Heart right ventricle (tissue), 16 donors: ENCODE data around the gene IMMP2L. TPM values are rescaled to one million over a fixed set of nuclear protein-coding genes. Genes with fewer than 3 reads are reported as not detected.
"Not testable (repeated sequence)": the region's sequence is repeated elsewhere in the genome, so short reads cannot be mapped to it uniquely, and the experiment has no call there.

Experiments used
- ATAC-seq, 8 donors: fragments of 200-7000 bp; cut with Tn5 transposase; one replicate each; pipeline ENCODE4 v1.9.1; 2020; ENCODE audit warnings: mild to moderate bottlenecking in 8 of 8, moderate library complexity in 8 of 8, moderate number of reproducible peaks in 1 of 8
- DNase-seq, 2 donors: peaks; one replicate each; pipeline ENCODE4 v3.0.0-alpha.2; 2020
- H3K27ac ChIP-seq, 10 donors: fragments of 200-600 bp; sonication (generic) in 2 of 10; one replicate each; pipeline versions ENCODE4 v1.5.0 to v1.8.0; 2020 to 2022; ENCODE audit warnings: mild to moderate bottlenecking in 3 of 10
- H3K27me3 ChIP-seq, 7 donors: fragments of 200-600 bp; one replicate each; pipeline ENCODE4 v1.8.0; 2021 to 2022; ENCODE audit warnings: mild to moderate bottlenecking in 2 of 7
- H3K36me3 ChIP-seq, 9 donors: fragments of 200-600 bp; sonication (generic) in 1 of 9; one replicate each; pipeline versions ENCODE4 v1.5.0 to v1.8.0; 2020 to 2022; ENCODE audit warnings: mild to moderate bottlenecking in 2 of 9
- H3K4me1 ChIP-seq, 9 donors: fragments of 200-600 bp; sonication (generic) in 1 of 9; one replicate each; pipeline versions ENCODE4 v1.5.0 to v1.8.0; 2020 to 2022; ENCODE audit warnings: mild to moderate bottlenecking in 4 of 9
- H3K4me3 ChIP-seq, 10 donors: fragments of 200-600 bp; sonication (generic) in 2 of 10; one replicate each; pipeline versions ENCODE4 v1.5.0 to v1.8.0; 2020 to 2022; ENCODE audit warnings: mild to moderate bottlenecking in 7 of 10, moderate library complexity in 2 of 10
- H3K9me3 ChIP-seq, 11 donors: fragments of 200-600 bp in 10 of 11; sonication (generic) in 2 of 11; one replicate each; pipeline versions ENCODE4 v1.5.0 to v1.8.0; 2013 to 2022; ENCODE audit warnings: mild to moderate bottlenecking in 2 of 11, control low read depth in 1 of 11, moderate library complexity in 1 of 11
- CTCF ChIP-seq, 9 donors: fragments of 200-600 bp; sonication (generic) in 2 of 9; IDR thresholded peaks; one replicate each; pipeline versions ENCODE4 v1.5.0 to v1.8.0; 2021 to 2022; ENCODE audit warnings: antibody characterized with exemption in 9 of 9, mild to moderate bottlenecking in 5 of 9, moderate library complexity in 1 of 9
- WGBS, 2 donors: extraction: QIAGEN DNeasy Blood & Tissue Kit; methylation state at CpG; one replicate each; pipeline ENCODE4 v1.1.7; 2013; ENCODE audit warnings: inconsistent platforms in 1 of 2; 5-methylcytosine and 5-hydroxymethylcytosine counted together
- intact Hi-C, 10 donors: fragments of 100-400 bp; cut with DNase I; formaldehyde crosslinking; loops; one replicate each; pipeline versions ENCODE4 v1.11.1 to v1.14.2; 2022
- polyA plus RNA-seq, 2 donors: library from polyadenylated mRNA; stranded (reverse); fragments of 200-250 nt; gene quantifications; one replicate each; pipeline ENCODE4 v1.2.3, GENCODE V29; 2013
- total RNA-seq, 10 donors: library from RNA; stranded (reverse); fragmentation: NEBNext Ultra II Directional in 3 of 10; extraction: Animal tissue kit (Norgen Biotek cat#: 25700) in 3 of 10; gene quantifications; one replicate each; pipeline versions ENCODE4 v1.2.1 to v1.2.4, GENCODE V29; 2021 to 2023
- donor health status: Arrhythmogenic right ventricular cardiomyopathy.
- donor health status: ischemic (EF 13 %, LVEDD 7.1; RV severe dilation, severe dysfunction).
- donor health status: healthy with polysubstance abuse.
- donor health status: DM: no; HTN: yes; CAD: no.
- donor health status: DM: no; HTN: no; CAD: no.
- donor health status: ischemic (EF 25% LVEDD 6.9; RV normal size, moderate dysfunction).
- donor health status: ischemic (EF 25% LVEDD 5.7; RV mildly dilated, moderate dysfunction).
- donor health status: healthy.
- donor health status: DM: yes; HTN: yes; CAD: no.
- donor health status: Ischemic cardiomyopathy.
- donor health status: ischemic (EF 35%, LVEDD 5.7; RV mildly dilated, moderate dysfunction).
- donor health status: nonischemic (EF 11% LVEDD 7.7; RV severe dilation, severe dysfunction).
- donor health status: DM: yes; HTN: yes; CAD: no.
- donor health status: PGD.
- donor health status: ischemic (EF 29% LVEDD 5.4; RV normal size, mild dysfunction).
- donor health status: nonischemic (EF 23%, LVEDD 6.1; RV moderate dilation, normal function).

Gene IMMP2L
- total and polyA plus RNA-seq, 12 donors: 4.3 to 20.8 (median 17.3) TPM

GRCh38 chr7:111274857-111275256 lies 287.4 kb downstream of the IMMP2L start:
- 37 to 56% methylated on average over 5 of the region's 5 CpGs for WGBS, 2 donors
- TF ChIP-seq CTCF (IDR thresholded peaks at IDR 0.05): no peak
- intact Hi-C loops: no loop called here

GRCh38 chr7:111272092-111272491 lies 290.2 kb downstream of the IMMP2L start:
- ATAC-seq: no peak
- no peaks in the 10 kb centered on the region for H3K9me3 ChIP-seq
- peaks cover 0 to 11% (median 0%) of the 10 kb centered on the region in 9 donors for H3K4me1 ChIP-seq
- no peaks in the 10 kb centered on the region for H3K27me3 ChIP-seq
- no peak for TF ChIP-seq CTCF (IDR thresholded peaks at IDR 0.05)
- no peaks in the 10 kb centered on the region for H3K36me3 ChIP-seq
- intact Hi-C loops: no loop called here
- H3K27ac ChIP-seq: no peak overlapping the region
- H3K4me3 ChIP-seq: no peak overlapping the region
- no peak for DNase-seq

More at GRCh38 chr7:111274857-111275256, 287.4 kb downstream of the IMMP2L start:
- ATAC-seq (no peak), DNase-seq (no peak)
- no peaks in the 10 kb centered on the region for H3K27me3 ChIP-seq
- peaks cover 0 to 11% (median 0%) of the 10 kb centered on the region in 9 donors for H3K4me1 ChIP-seq
- no peaks in the 10 kb centered on the region for H3K9me3 ChIP-seq
- H3K27ac ChIP-seq: no peak overlapping the region
- H3K4me3 ChIP-seq: no peak overlapping the region
- no peaks in the 10 kb centered on the region for H3K36me3 ChIP-seq

GRCh38 chr7:111270794-111271193 lies 291.5 kb downstream of the IMMP2L start:
- H3K36me3 ChIP-seq, intact Hi-C loops, ATAC-seq, H3K27me3 ChIP-seq, H3K9me3 ChIP-seq, DNase-seq, H3K4me3 ChIP-seq, H3K27ac ChIP-seq: not testable (repeated sequence)
- peaks cover 0 to 11% (median 0%) of the 10 kb centered on the region in 9 donors for H3K4me1 ChIP-seq
- WGBS, 2 donors: 89 to 93% methylated on average over 2 of the region's 2 CpGs

GRCh38 chr7:111268941-111269340 lies 293.4 kb downstream of the IMMP2L start:
- intact Hi-C loops: loop anchor here in 1 of 10 donors (10.0 kb wide), 1 partner anchor 174 kb away; the partner anchor contains the start of gene LRRN3
- Histone ChIP-seq H3K27ac (no peak overlapping the region), H3K27me3 (no peaks in the 10 kb centered on the region), H3K9me3 (no peaks in the 10 kb centered on the region), H3K36me3 (no peaks in the 10 kb centered on the region), H3K4me3 (no peak overlapping the region), H3K4me1 (peaks cover 0 to 15% (median 6%) of the 10 kb centered on the region in 9 donors)
- TF ChIP-seq CTCF (IDR thresholded peaks at IDR 0.05): no peak
- 92 to 93% methylated on average over 1 of the region's 1 CpG for WGBS, 2 donors
- DNase-seq (no peak), ATAC-seq (no peak)

- Histone ChIP-seq H3K4me1 (peaks cover 0 to 18% (median 6%) of the 10 kb centered on the region in 9 donors), H3K4me3 (no peak overlapping the region), H3K27ac (no peak overlapping the region), H3K27me3 (no peaks in the 10 kb centered on the region), H3K9me3 (no peaks in the 10 kb centered on the region), H3K36me3 (no peaks in the 10 kb centered on the region)
- DNase-seq: no peak
- no peak for ATAC-seq
- no peak for TF ChIP-seq CTCF (IDR thresholded peaks at IDR 0.05)
- WGBS, 2 donors: 89 to 92% methylated on average over 2 of the region's 2 CpGs
- intact Hi-C loops: loop anchor here in 1 of 10 donors (10.0 kb wide), 1 partner anchor 172 kb away; the partner anchor contains the start of gene LRRN3
Measured at GRCh38 chr7:111266613-111267012, 295.7 kb downstream of the IMMP2L start.
